GM21723 (cell line): Measurements from ENCODE around the gene TANC1.

Experiments used
- ATAC-seq: cut with Tn5 transposase; IDR thresholded peaks from one replicate; pipeline ENCODE4 v1.9.1; 2021; ENCODE audit warnings: mild to moderate bottlenecking, moderate library complexity; ENCODE audit not compliant: unreplicated experiment

The TANC1 gene

GRCh38 chr2:158993721-158994587 is 25.5 kb downstream of the TANC1 start:
- ATAC-seq = no peak

DNA sequence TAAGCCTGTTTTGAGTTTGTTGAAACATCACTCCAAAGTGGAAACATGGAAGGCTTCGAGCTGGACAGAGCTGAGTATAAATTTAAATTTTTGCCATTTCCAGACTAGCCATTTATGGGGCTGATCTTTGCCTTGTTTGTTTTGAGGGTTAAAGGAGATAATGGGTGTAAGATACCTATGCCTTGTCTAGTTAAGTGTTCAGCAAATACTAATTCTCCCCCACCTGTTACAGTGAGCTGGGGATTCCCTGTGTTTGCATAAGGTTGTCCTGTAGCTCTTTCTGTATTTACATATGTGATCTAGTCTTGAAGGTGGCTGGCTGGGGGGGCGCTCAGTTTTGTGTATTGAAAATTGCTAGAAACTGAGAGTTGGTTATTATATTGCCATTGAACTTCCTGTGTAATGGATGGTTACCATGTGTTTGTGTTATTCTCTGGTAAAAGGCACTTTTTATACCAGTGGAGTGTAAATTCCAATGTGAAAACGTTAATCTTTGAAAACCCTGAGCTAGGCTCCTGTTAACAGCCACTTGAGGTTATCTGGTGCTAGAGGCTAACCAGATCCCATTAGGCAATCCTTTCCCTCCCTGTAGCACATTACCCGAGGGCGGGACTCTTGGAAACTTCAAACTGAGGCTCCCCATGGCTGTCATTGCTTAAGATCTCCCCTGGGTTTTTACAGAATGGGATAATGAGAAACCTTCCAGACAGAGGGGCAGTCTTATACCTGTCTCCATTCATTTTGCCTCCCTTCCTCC is 26.7 kb downstream of the TANC1 start:
- no peak for ATAC-seq

DNA sequence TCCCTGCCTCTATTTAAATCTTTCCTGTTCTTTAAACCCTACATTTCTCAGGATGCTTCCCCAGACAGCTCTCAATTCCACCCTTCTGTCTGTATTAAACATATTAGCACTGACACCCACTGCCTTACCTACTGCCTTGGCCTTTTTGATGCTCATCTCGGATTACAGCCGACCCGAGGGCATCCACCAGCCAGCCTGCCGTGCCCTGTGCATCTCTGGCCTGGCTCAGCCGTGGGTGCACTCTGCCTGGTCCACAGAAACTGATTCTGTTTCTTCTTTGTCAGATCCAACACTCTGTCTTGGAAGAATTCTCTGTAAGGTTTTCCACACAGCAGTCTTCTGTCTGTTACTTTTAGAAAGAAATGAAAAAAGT is 27.2 kb downstream of the TANC1 start:
- ATAC-seq = no peak

- ATAC-seq = no peak
Observed at GRCh38 chr2:158996378-158996993, 28.0 kb downstream of the TANC1 start.

DNA sequence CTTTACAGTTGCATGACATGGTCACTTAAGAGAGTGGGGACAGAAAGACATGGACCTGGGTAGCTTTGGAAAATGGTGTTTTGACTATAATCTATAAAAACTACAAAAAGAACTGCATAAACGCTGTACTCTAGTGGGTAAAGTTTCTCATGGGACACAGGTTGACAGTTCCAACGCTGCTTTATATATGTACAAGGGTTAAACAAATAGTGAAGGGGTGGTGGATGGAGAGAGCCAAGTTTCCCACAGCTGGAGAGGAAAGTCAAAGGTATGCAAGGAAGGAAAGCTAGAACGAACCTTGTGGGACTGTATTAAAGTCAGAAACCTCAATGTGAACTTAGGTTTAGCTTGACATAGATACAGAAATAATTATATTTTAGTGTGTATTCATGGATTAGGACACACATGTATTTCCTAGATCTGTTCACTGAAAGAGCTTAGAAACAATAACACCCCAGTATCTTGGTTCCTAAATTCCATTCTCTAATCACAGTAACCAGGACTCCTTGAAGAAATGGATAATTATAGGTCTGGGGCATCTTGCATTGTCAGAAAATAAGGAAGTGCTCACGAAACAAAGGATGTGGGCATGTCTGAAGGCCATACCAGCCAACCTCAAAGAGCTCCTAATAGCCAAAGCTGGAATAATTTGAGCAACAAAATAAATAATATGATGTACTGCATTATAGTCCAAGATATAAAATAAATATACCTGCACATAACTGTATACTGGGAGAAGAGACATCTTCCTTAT is 28.8 kb downstream of the TANC1 start:
- no peak for ATAC-seq

GRCh38 chr2:158998551-158999248 is 30.3 kb downstream of the TANC1 start:
- ATAC-seq = no peak

DNA sequence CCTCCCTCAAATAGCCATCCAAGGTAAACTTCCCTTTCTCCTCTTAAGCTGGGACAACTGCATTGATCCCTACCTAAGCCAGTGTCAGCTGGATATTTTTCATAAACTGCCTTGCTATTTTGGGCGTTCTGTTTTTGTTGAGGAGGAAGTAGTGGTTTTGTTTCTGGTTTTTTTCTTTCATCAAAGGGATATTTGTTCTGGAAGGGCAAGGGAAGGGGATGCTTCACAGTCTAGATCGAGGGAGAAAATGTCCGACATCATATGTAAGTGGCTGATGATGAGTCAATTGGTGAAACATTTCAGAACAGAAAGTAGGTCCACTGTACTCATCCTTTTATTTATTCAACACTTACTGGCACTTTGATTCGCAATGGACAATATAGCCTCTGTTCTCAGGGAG is 31.0 kb downstream of the TANC1 start:
- no peak for ATAC-seq

- ATAC-seq = no peak
Observed at GRCh38 chr2:159000072-159000471, 31.6 kb downstream of the TANC1 start.

GRCh38 chr2:159002462-159003111 is 34.1 kb downstream of the TANC1 start:
- no peak for ATAC-seq

DNA sequence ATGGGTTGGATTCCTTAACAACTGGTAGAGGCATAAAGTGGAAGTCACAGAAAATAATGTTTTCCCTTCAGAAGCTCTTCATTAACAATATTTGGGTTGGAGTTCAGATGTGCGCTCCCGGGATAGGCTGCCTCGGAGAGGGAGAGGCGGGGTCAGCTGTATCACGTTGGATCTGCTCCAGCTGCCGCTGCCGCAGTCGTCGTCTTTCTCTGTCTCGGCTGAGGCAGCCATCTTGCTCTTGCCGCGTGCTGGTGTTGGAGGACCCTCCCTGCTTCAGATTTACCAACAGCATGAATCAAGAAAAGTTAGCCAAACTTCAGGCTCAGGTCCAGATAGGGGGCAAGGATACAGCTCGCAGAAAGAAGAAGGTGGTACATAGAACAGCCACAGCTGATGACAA is 35.1 kb downstream of the TANC1 start:
- no peak for ATAC-seq

DNA sequence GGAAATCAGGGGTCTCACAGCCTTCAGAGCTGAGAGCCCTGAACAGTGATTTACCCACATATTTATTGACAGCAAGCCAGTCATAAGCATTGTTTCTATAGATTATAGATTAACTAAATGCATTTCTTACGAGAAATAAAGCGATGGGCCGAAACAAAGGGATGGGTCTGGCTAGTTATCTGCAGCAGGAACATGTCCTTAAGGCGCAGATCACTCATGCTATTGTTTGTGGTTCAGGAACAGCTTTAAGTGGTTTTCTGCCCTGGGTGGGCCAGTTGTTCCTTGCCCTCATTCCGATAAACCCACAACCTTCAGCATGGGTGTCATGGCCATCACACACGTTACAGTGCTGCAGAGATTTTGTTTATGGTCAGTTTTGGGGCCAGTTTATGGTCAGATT is 36.4 kb downstream of the TANC1 start:
- no peak for ATAC-seq

DNA sequence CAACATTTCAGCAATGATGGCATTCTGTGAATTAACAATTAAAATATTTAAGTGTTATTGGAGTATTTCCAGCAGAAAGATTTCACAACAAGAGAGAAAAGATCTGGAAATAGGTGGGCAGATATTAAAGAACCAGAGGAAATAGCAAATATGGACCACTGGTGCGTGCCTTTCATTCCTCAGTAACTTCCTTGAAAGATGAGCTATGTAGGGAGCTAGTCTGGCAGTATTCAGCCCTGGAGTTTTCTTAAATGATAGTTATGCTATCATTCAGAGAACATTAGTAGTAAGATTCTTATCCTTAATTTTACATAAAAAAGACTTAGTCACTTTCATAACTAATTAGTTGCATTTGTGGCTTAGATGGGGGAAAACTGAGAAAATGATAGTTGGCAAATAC is 41.5 kb downstream of the TANC1 start:
- ATAC-seq = no peak

DNA sequence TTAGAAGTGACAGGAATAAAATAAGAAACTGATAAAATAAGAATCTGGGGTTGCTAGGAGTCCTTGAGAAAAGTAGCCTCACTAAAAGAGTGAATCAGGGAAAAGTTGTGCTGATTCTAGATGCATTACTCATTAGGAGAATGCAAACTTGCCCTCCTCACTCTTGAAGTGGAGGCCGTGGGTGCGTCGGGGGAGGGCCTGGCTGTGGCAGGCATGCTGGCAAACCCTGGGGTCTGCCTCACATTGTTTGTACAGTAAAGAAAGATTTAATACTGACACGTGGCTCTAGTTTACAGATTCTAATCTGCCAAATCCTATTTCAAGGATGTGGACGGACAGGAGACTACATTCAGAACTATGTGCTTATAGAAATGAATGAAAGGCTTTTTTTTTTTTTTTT is 41.9 kb downstream of the TANC1 start:
- no peak for ATAC-seq

- ATAC-seq = no peak
Observed at GRCh38 chr2:159010963-159011362, 42.5 kb downstream of the TANC1 start.

- no peak for ATAC-seq
Observed at GRCh38 chr2:159012142-159012541, 43.7 kb downstream of the TANC1 start.

DNA sequence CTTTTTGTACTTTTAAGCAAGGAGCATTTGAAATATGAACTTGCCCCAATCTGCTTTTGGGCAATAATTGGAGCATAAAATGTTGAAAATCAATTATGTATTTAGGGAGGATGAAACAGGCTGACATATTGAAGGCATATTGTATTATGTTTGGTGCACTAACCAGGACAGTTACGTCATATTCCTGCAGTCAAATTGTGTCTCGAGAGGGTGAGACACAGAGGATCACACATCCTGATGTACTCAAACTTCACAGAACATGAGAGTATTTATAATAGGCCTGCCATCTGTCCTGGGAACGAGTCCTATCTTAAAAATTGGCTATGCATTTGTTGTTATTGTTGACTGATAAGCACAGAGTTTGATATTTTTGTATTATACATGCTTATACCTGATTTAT is 44.7 kb downstream of the TANC1 start:
- ATAC-seq = no peak

DNA sequence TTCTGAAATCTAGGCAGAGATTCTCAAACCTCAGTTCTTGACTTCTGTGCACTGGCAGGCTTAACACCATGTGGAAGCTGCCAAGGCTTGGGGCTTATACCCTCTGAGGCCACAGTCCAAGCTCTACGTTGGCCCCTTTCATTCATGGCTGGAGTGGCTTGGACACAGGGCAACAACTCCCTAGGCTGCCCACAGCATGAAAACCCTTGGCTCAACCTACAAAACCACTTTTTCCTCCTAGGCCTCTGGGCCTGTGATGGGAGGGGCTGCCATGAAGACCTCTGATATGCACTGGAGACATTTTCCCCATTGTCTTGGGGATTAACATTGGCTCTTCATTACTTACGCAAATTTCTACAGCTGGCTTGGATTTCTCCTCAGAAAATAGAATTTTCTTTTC is 46.7 kb downstream of the TANC1 start:
- ATAC-seq = no peak

GRCh38 chr2:159015823-159016222 is 47.4 kb downstream of the TANC1 start:
- no peak for ATAC-seq

DNA sequence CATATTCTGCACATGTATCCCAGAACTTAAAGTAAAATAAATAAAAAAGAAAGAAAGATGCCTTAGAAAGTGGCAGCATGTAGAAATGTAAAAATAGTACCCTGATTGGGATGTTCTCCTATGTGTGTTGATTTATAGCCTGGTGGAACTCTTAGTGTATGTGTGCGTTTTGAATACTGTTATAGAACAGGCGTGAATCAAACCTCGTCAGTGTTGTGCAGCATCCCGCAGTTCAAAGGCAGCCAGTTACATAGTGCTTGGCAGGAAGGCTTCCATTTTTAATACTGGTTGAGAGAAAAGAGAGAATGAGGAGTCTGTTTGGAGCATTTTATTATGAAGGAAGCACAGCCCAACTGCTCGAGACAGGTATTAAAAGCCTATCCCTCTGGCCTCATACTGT is 49.4 kb downstream of the TANC1 start:
- ATAC-seq = no peak

DNA sequence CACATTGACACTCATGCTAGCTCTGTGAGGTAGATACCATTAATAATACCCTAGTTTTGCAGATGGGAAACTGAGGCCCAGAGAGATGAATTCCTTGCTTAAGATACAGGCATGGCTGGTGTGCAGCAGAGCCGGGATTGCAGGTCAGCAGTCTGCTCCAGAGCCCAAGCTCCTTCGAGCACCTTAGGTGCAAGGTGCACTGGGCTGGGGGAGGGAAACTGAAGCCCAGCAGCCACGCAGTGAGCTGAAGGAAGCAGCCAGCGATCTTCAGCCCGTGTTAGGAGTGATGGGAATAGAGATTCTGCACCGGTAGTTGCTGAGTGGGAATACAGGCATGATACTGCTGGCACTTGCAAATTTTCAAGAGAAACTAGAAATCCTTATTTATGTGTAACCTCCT is 50.6 kb downstream of the TANC1 start:
- ATAC-seq = no peak
